Activated T-cell treated with anti-CD3 and anti-CD28 coated beads for 1 hour (primary cell): ENCODE measurements around the gene NUP43.
"Not testable (repeated sequence)": the region's sequence is repeated elsewhere in the genome, so short reads cannot be mapped to it uniquely, and the experiment has no call there.

ENCODE experiments used
- DNase-seq: peaks from one replicate; pipeline ENCODE4 v3.0.0-alpha.2; 2020; ENCODE audit warnings: low read depth

The NUP43 gene

GRCh38 chr6:149691201-149691600 is 55.1 kb downstream of the NUP43 start:
- no peak for DNase-seq

- no peak for DNase-seq
Observed at GRCh38 chr6:149686230-149686629, 60.1 kb downstream of the NUP43 start.

GRCh38 chr6:149683256-149683859 is 63.0 kb downstream of the NUP43 start:
- DNase-seq = no peak

DNA sequence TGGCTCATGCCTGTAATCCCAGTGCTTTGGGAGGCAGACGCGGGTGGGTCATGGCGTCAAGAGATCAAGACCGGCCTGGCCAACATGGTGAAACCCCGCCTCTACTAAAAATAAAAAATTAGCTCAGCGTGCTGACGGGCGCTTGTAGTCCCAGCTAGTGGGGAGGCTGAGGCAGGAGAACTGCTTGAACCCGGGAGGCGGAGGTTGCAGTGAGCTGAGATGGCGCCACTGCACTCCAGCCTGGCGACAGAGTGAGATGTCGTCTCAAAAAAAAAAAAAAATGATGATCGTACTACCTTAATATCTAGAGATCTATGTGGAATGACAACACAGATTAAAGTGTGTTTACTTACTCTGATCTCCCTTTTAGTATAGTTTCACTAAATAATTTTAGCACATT is 64.5 kb downstream of the NUP43 start:
- DNase-seq = not testable (repeated sequence)

DNA sequence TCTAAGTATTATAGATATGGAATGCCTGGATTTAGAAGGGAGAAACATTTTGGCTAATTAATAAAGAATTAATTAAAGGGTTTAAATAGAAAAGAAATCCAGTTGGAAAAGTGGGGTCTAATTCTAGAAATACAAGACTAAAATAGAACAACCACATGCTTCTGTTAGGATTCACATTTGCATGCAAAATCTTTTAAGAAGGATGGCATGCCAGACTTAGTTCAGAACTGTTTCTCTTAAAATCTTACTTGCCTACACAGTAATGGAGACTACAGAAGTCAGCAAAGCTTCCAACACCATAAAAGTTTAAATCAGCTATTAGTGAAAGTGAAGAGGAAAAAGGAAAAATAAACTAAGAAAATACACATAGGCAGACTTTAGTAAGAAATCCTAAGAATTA is 65.1 kb downstream of the NUP43 start:
- no peak for DNase-seq

DNA sequence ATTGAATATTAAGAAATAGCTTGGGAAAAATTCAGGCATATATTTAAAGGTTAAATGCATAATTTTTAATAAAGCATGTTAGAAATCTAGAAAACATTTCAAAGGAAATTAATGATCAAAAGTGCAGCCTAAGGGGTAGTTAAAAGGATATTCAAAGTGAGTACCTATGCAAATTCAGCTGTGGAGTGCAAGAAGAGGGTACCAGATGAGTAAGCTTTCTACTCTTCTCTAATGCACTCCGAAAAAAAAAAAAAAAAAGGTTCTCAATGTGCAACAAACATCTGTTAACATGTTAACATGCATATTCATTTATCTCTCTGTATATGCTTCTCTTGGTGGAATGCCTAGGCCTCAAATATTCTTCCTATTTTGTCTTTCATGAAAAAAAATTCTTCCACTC is 65.8 kb downstream of the NUP43 start:
- no peak for DNase-seq
